K562 (cell line): Measurements from ENCODE around the gene ARHGAP42. TPM values are rescaled to one million over a fixed set of nuclear protein-coding genes. Genes with fewer than 3 reads are reported as not detected.

Experiments
- ATAC-seq: fragments of 200-7000 bp; cut with Tn5 transposase; 3 replicates; pipeline ENCODE4 v1.9.1; 2020; ENCODE audit warnings: moderate library complexity
- BruUV-seq: library from RNA; stranded (reverse); fragments of 400-500 nt; replicated peaks from 2 replicates; lab custom pipeline; 2021; lab: Mats Ljungman, UMichigan
- CTCF ChIA-PET: fragments of 300-600 bp; formaldehyde crosslinking; extraction: SDS; loops from one replicate; lab custom pipeline; 2021; ENCODE audit warnings: low intra/inter-chr PET ratio; lab: Yijun Ruan, JAX
- POLR2A ChIA-PET: fragments of 300-600, 350-650 bp; sonication (Branson Sonifier 250); formaldehyde crosslinking; extraction: SDS; loops from one replicate; lab custom pipeline; 2021; ENCODE audit warnings: antibody characterized with exemption, inconsistent platforms; lab: Yijun Ruan, JAX
- DNase-seq, 4 experiments: peaks; one replicate each; pipeline versions ENCODE4 v3.0.0 to v3.0.0-alpha.2; 2011 to 2018; ENCODE audit warnings: low spot score in 3 of 4, mixed read lengths in 3 of 4; ENCODE audit errors: extremely low read depth in 1 of 4
- FAIRE-seq: peaks from 2 replicates; lab custom pipeline; 2011; peaks lifted over from hg19 to GRCh38; lab: Jason Lieb, UNC
- H2AFZ ChIP-seq: 2 replicates; pipeline ENCODE4 v1.6.0; 2011; ENCODE audit warnings: low read depth, low read length, control low read depth, inconsistent platforms
- H3K27ac ChIP-seq: fragments of 200-600 bp; 3 replicates; pipeline ENCODE4 v1.8.0; 2011; ENCODE audit warnings: low read depth, mild to moderate bottlenecking, control low read depth, inconsistent platforms, low read length, moderate library complexity, mixed read lengths; ENCODE audit errors: extremely low read depth
- H3K27me3 ChIP-seq, 2 experiments: fragments of 300-600 bp in 1 of 2; 2 replicates in 1 of 2; 3 replicates in 1 of 2; pipeline versions ENCODE4 v1.6.0 to v1.8.0; 2011; ENCODE audit warnings: inconsistent platforms in 2 of 2, low read length in 2 of 2, mild to moderate bottlenecking in 1 of 2, mixed read lengths in 1 of 2, moderate library complexity in 1 of 2; ENCODE audit not compliant: control insufficient read depth in 2 of 2, insufficient read depth in 2 of 2
- H3K36me3 ChIP-seq: fragments of 300-600 bp; 3 replicates; pipeline ENCODE4 v1.8.0; 2011; ENCODE audit warnings: mild to moderate bottlenecking, low read length, inconsistent platforms; ENCODE audit not compliant: control insufficient read depth, insufficient read depth
- H3K4me1 ChIP-seq, 2 experiments: fragments of 200-600 bp in 1 of 2; replicated peaks in 1 of 2; 2 replicates in 1 of 2; 3 replicates in 1 of 2; pipeline versions ENCODE4 v1.5.1 to v1.8.0; 2011; ENCODE audit warnings: inconsistent platforms in 2 of 2, low read length in 2 of 2, mild to moderate bottlenecking in 1 of 2, mixed read lengths in 1 of 2, moderate library complexity in 1 of 2; ENCODE audit not compliant: control insufficient read depth in 2 of 2, insufficient read depth in 2 of 2
- H3K4me2 ChIP-seq: 2 replicates; pipeline ENCODE4 v1.6.1; 2011; ENCODE audit warnings: low read length, control low read depth, inconsistent platforms, mixed read lengths; ENCODE audit not compliant: insufficient read depth
- H3K4me3 ChIP-seq: fragments of 200-600 bp; sonication (generic), shearing (Covaris generic); 2 replicates; pipeline ENCODE4 v1.5.1; 2016; ENCODE audit warnings: control low read depth, inconsistent platforms
- H3K79me2 ChIP-seq: fragments of 200-600 bp; 3 replicates; pipeline ENCODE4 v1.8.0; 2011; ENCODE audit warnings: low read length, inconsistent platforms; ENCODE audit not compliant: control insufficient read depth, insufficient read depth
- H3K9ac ChIP-seq, 2 experiments: 2 replicates each; pipeline versions ENCODE4 v1.6.0 to v1.6.1; 2011; ENCODE audit warnings: low read depth in 2 of 2, low read length in 2 of 2, control low read depth in 1 of 2, inconsistent platforms in 1 of 2, mild to moderate bottlenecking in 1 of 2, mixed read lengths in 1 of 2; ENCODE audit not compliant: insufficient read depth in 1 of 2
- H3K9me1 ChIP-seq: one replicate; pipeline ENCODE4 v1.6.0; 2011; ENCODE audit warnings: inconsistent platforms, mild to moderate bottlenecking, low read length, moderate library complexity; ENCODE audit not compliant: control insufficient read depth, insufficient read depth
- H3K9me3 ChIP-seq: replicated peaks from 2 replicates; pipeline ENCODE4 v1.5.1; 2011; ENCODE audit warnings: low read depth, low read length, inconsistent platforms; ENCODE audit not compliant: control insufficient read depth, insufficient read depth
- H4K20me1 ChIP-seq: replicated peaks from 2 replicates; pipeline ENCODE4 v1.6.1; 2011; ENCODE audit warnings: low read length, inconsistent platforms, mixed read lengths; ENCODE audit not compliant: control insufficient read depth, insufficient read depth
- EP300 ChIP-seq: IDR thresholded peaks from 2 replicates; pipeline ENCODE4 v1.6.1; 2012; ENCODE audit warnings: low read length, improper control_type of control experiment
- EWSR1 ChIP-seq: fragments of 450-650 bp; IDR thresholded peaks from 2 replicates; pipeline ENCODE4 v1.6.1; 2018; ENCODE audit warnings: borderline replicate concordance, mild to moderate bottlenecking, low read depth, moderate library complexity; ENCODE audit not compliant: partially characterized antibody
- FIP1L1 ChIP-seq: fragments of 200-400 bp; formaldehyde crosslinking; IDR thresholded peaks from 2 replicates; pipeline ENCODE4 v1.6.1; 2018; ENCODE audit warnings: mild to moderate bottlenecking, low read depth, low read length; ENCODE audit not compliant: poor library complexity, severe bottlenecking
- HNRNPLL ChIP-seq: fragments of 200-400 bp; formaldehyde crosslinking; IDR thresholded peaks from 2 replicates; pipeline ENCODE4 v1.6.1; 2017; ENCODE audit warnings: low read length, low read depth, mild to moderate bottlenecking; ENCODE audit not compliant: poor library complexity, severe bottlenecking
- NCOA4 ChIP-seq: fragments of 450-650 bp; IDR thresholded peaks from 2 replicates; pipeline ENCODE4 v1.6.1; 2018; ENCODE audit warnings: mild to moderate bottlenecking; ENCODE audit not compliant: partially characterized antibody
- NRF1 ChIP-seq, 2 experiments: fragments of 450-650 bp; IDR thresholded peaks in 1 of 2; conservative IDR thresholded peaks in 1 of 2; 2 replicates each; pipeline ENCODE4 v1.6.1; 2014; ENCODE audit warnings: mild to moderate bottlenecking in 2 of 2
- RBM39 ChIP-seq: fragments of 200-400 bp; formaldehyde crosslinking; optimal IDR thresholded peaks from 2 replicates; pipeline ENCODE3; 2018; ENCODE audit warnings: low read depth, low read length
- TEAD4 ChIP-seq, 2 experiments: sonication (generic) in 1 of 2; formaldehyde crosslinking in 1 of 2; IDR thresholded peaks; 2 replicates each; pipeline versions ENCODE4 v1.6.1 to v1.8.0; 2012 to 2022; ENCODE audit warnings: borderline replicate concordance in 1 of 2, inconsistent platforms in 1 of 2, low read length in 1 of 2, mild to moderate bottlenecking in 1 of 2, missing genetic modification reagents in 1 of 2
- ZNF778 ChIP-seq: fragments of 450-650 bp; formaldehyde crosslinking; IDR thresholded peaks from 2 replicates; pipeline ENCODE4 v1.4.0; 2020; ENCODE audit warnings: mild to moderate bottlenecking, moderate library complexity
- ZNF785 ChIP-seq: fragments of 250-450 bp; sonication (Bioruptor Pico); IDR thresholded peaks from 2 replicates; pipeline ENCODE4 v1.4.0; 2020; ENCODE audit warnings: mild to moderate bottlenecking
- WGBS: fragments of 100-300 bp; shearing (Covaris generic); methylation state at CpG from one replicate; pipeline ENCODE4 v1.1.6; 2016; ENCODE audit warnings: low coverage, mixed read lengths; ENCODE audit not compliant: insufficient coverage; ENCODE audit errors: missing lambda C conversion rate; 5-methylcytosine and 5-hydroxymethylcytosine counted together
- in situ Hi-C: fragments of 300-500 bp; cut with MboI; formaldehyde crosslinking; loops from 4 replicates; pipeline ENCODE4 v1.15.0; 2018; ENCODE audit warnings: inconsistent platforms, mixed read lengths
- intact Hi-C: fragments of 100-400 bp; cut with micrococcal nuclease; formaldehyde crosslinking; loops from 2 replicates; pipeline ENCODE4 v1.14.2; 2022
- polyA plus RNA-seq, 8 experiments: library from polyadenylated mRNA; depleted of rRNA in 4 of 8; stranded (reverse) in 5 of 8; unstranded in 3 of 8; fragments of >200 nt; fragmentation: Nextera tagmentation in 2 of 8; fragmentation: Illumina TruSeq in 1 of 8; extraction: Ambion mirVana in 2 of 8; extraction: Trizol in 1 of 8; gene quantifications; 2 replicates each; pipeline versions ENCODE4 v1.2.1 to v1.2.3, GENCODE V29; 2011 to 2014; ENCODE audit warnings: inconsistent platforms in 1 of 8, missing spikeins in 1 of 8
- total RNA-seq, 7 experiments: library from RNA; depleted of rRNA in 6 of 7; stranded (reverse); fragments of >200 nt in 6 of 7; fragmentation: Illumina TruSeq in 2 of 7; extraction: Trizol in 2 of 7; gene quantifications; 2 replicates each; pipeline versions ENCODE4 v1.2.1 to v1.2.3, GENCODE V29; 2011 to 2021; ENCODE audit warnings: low replicate concordance in 1 of 7
- TF ChIP-seq, protein P1 (sequence below): fragments of 450-650 bp; IDR thresholded peaks from 2 replicates; pipeline ENCODE4 v1.6.1; 2017; ENCODE audit warnings: mild to moderate bottlenecking, moderate library complexity
- TF ChIP-seq, protein P2 (sequence below): IDR thresholded peaks from 2 replicates; pipeline ENCODE4 v1.6.1; 2016; ENCODE audit warnings: missing genetic modification characterization, missing compliant biosample characterization
- TF ChIP-seq, protein P3 (sequence below): fragments of 450-650 bp; formaldehyde crosslinking; IDR thresholded peaks from 2 replicates; pipeline ENCODE4 v1.4.0; 2020; ENCODE audit warnings: mild to moderate bottlenecking
- TF ChIP-seq, protein P4 (sequence below): sonication (generic); formaldehyde crosslinking; IDR thresholded peaks from 2 replicates; pipeline ENCODE4 v1.8.0; 2022; ENCODE audit warnings: missing genetic modification reagents, mild to moderate bottlenecking, moderate library complexity, borderline replicate concordance

ARHGAP42 gene
- total and polyA plus RNA-seq, 9 of the 15 experiments (the other 6 are each of a cell fraction or from before 2014, with no cell fraction given): 0.95 to 6.1 (median 2.4) TPM

DNA sequence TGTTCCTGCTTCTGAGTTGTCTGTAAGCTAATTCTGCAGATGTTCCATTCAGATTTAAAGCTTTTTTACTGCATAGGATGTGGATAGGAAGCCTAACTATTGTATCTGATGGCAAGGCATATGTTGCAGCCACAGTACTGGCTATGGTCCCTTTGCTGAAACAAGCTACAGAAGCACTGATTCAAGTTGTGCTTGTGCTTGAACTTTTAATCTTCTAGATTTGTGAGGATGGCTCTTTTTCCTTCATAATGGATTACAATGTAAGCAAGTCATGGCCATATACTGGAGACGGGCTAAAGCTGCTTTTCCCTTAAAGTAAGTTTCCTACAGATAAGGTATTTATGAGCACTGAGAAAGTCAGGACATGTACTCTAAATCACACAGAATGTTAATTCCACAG, 303.8 kb downstream of the ARHGAP42 start:
- DNase-seq (no peak), ATAC-seq (no peak), FAIRE-seq (no peak)
- Histone ChIP-seq H3K9me3 (no peaks in the 10 kb centered on the region), H3K36me3 (no peaks in the 10 kb centered on the region), H3K4me3 (no peak overlapping the region), H3K4me1 (no peaks in the 10 kb centered on the region), H3K27ac (no peak overlapping the region), H4K20me1 (no peaks in the 10 kb centered on the region), H3K27me3 (no peaks in the 10 kb centered on the region), H3K4me2 (no peak overlapping the region), H2AFZ (no peak overlapping the region), H3K9me1 (no peaks in the 10 kb centered on the region), H3K79me2 (no peaks in the 10 kb centered on the region), H3K9ac (no peak overlapping the region)
- no peak for TF ChIP-seq ZNF778 (CRISPR knock-in tag)
- no peak for TF ChIP-seq RBM39
- no peak for TF ChIP-seq NCOA4
- TF ChIP-seq FIP1L1: no peak
- no peak for TF ChIP-seq HNRNPLL
- TF ChIP-seq, protein P1, sequence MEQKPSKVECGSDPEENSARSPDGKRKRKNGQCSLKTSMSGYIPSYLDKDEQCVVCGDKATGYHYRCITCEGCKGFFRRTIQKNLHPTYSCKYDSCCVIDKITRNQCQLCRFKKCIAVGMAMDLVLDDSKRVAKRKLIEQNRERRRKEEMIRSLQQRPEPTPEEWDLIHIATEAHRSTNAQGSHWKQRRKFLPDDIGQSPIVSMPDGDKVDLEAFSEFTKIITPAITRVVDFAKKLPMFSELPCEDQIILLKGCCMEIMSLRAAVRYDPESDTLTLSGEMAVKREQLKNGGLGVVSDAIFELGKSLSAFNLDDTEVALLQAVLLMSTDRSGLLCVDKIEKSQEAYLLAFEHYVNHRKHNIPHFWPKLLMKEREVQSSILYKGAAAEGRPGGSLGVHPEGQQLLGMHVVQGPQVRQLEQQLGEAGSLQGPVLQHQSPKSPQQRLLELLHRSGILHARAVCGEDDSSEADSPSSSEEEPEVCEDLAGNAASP: no peak
- no peak for TF ChIP-seq TEAD4 (IDR thresholded peaks at IDR 0.05; ENCODE audit: low read length)
- TF ChIP-seq TEAD4 (CRISPR knock-in tag; IDR thresholded peaks at IDR 0.05; ENCODE audit: borderline replicate concordance): no peak
- TF ChIP-seq, protein P2, sequence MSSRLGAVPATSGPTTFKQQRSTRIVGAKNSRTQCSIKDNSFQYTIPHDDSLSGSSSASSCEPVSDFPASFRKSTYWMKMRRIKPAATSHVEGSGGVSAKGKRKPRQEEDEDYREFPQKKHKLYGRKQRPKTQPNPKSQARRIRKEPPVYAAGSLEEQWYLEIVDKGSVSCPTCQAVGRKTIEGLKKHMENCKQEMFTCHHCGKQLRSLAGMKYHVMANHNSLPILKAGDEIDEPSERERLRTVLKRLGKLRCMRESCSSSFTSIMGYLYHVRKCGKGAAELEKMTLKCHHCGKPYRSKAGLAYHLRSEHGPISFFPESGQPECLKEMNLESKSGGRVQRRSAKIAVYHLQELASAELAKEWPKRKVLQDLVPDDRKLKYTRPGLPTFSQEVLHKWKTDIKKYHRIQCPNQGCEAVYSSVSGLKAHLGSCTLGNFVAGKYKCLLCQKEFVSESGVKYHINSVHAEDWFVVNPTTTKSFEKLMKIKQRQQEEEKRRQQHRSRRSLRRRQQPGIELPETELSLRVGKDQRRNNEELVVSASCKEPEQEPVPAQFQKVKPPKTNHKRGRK (tag): no peak
- TF ChIP-seq EP300: no peak
- TF ChIP-seq, protein P3, sequence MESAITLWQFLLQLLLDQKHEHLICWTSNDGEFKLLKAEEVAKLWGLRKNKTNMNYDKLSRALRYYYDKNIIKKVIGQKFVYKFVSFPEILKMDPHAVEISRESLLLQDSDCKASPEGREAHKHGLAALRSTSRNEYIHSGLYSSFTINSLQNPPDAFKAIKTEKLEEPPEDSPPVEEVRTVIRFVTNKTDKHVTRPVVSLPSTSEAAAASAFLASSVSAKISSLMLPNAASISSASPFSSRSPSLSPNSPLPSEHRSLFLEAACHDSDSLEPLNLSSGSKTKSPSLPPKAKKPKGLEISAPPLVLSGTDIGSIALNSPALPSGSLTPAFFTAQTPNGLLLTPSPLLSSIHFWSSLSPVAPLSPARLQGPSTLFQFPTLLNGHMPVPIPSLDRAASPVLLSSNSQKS (CRISPR knock-in tag): no peak
- TF ChIP-seq, protein P4, sequence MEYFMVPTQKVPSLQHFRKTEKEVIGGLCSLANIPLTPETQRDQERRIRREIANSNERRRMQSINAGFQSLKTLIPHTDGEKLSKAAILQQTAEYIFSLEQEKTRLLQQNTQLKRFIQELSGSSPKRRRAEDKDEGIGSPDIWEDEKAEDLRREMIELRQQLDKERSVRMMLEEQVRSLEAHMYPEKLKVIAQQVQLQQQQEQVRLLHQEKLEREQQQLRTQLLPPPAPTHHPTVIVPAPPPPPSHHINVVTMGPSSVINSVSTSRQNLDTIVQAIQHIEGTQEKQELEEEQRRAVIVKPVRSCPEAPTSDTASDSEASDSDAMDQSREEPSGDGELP: no peak
- TF ChIP-seq NRF1 (conservative IDR thresholded peaks at IDR 0.05 in 1 of 2, IDR thresholded peaks at IDR 0.05 in 1 of 2): no peak
- no peak for TF ChIP-seq ZNF785
- TF ChIP-seq EWSR1: no peak
- WGBS: 39% methylated on average over 1 of the region's 1 CpG
- no TSS peak for BruUV-seq
- ChIA-PET POLR2A (no interaction called here), CTCF (no interaction called here)
- in situ Hi-C loops: no loop called here
- intact Hi-C loops: no loop called here
